Fibroblast of lung (primary cell): Measurements from ENCODE around the gene TVP23A. TPM values are rescaled to one million over a fixed set of nuclear protein-coding genes. Genes with fewer than 3 reads are reported as not detected.

Source experiments
- DNase-seq, 2 donors: peaks; one replicate each; pipeline versions ENCODE4 v3.0.0 to v3.0.0-alpha.2; 2010; ENCODE audit warnings: low read depth in 2 of 2
- H2AFZ ChIP-seq: 2 replicates; pipeline ENCODE4 v1.5.1; 2012; ENCODE audit warnings: low read length, control low read depth, inconsistent platforms
- H3K27ac ChIP-seq: 2 replicates; pipeline ENCODE4 v1.5.1; 2011; ENCODE audit warnings: low read length, control low read depth; ENCODE audit not compliant: insufficient read depth
- H3K27me3 ChIP-seq: 2 replicates; pipeline ENCODE4 v1.5.1; 2011; ENCODE audit warnings: mild to moderate bottlenecking, low read length; ENCODE audit not compliant: control insufficient read depth, insufficient read depth
- H3K36me3 ChIP-seq: 2 replicates; pipeline ENCODE4 v1.5.1; 2011; ENCODE audit warnings: low read length; ENCODE audit not compliant: control insufficient read depth, insufficient read depth
- H3K4me1 ChIP-seq: 2 replicates; pipeline ENCODE4 v1.5.1; 2011; ENCODE audit warnings: low read length; ENCODE audit not compliant: control insufficient read depth, insufficient read depth; ENCODE audit errors: extremely low read depth
- H3K4me2 ChIP-seq: 2 replicates; pipeline ENCODE4 v1.5.1; 2011; ENCODE audit warnings: low read length, control low read depth; ENCODE audit not compliant: insufficient read depth; ENCODE audit errors: extremely low read depth
- H3K4me3 ChIP-seq, 4 experiments: fragments of 200-600 bp in 1 of 4; sonication (generic) in 1 of 4; replicated peaks in 1 of 4; 2 replicates each; pipeline ENCODE4 v1.5.1; 2011 to 2016; ENCODE audit warnings: low read length in 4 of 4, low read depth in 3 of 4, mild to moderate bottlenecking in 3 of 4, control low read depth in 2 of 4, inconsistent platforms in 1 of 4, mixed read lengths in 1 of 4; ENCODE audit not compliant: insufficient read depth in 1 of 4; ENCODE audit errors: control extremely low read depth in 1 of 4
- H3K79me2 ChIP-seq: 2 replicates; pipeline ENCODE4 v1.5.1; 2012; ENCODE audit warnings: mild to moderate bottlenecking, low read length, inconsistent platforms; ENCODE audit not compliant: control insufficient read depth, insufficient read depth
- H3K9ac ChIP-seq: 2 replicates; pipeline ENCODE4 v1.5.1; 2011; ENCODE audit warnings: mild to moderate bottlenecking, low read length, control low read depth; ENCODE audit not compliant: insufficient read depth
- H3K9me3 ChIP-seq: 2 replicates; pipeline ENCODE4 v1.5.1; 2012; ENCODE audit warnings: low read depth, low read length; ENCODE audit not compliant: control insufficient read depth, insufficient read depth
- H4K20me1 ChIP-seq: 2 replicates; pipeline ENCODE4 v1.5.1; 2011; ENCODE audit warnings: low read length; ENCODE audit not compliant: control insufficient read depth, insufficient read depth; ENCODE audit errors: extremely low read depth
- EZH2 ChIP-seq: IDR thresholded peaks from 2 replicates; pipeline ENCODE4 v1.5.1; 2012; ENCODE audit warnings: low read length, control low read depth, mild to moderate bottlenecking; ENCODE audit errors: missing control alignments
- polyA plus RNA-seq, 2 donors: library from polyadenylated mRNA; depleted of rRNA in 1 of 2; stranded (reverse) in 1 of 2; unstranded in 1 of 2; fragments of >200 nt; gene quantifications; 2 replicates each; pipeline ENCODE4 v1.2.1, GENCODE V29; 2011 to 2012; ENCODE audit warnings: missing spikeins in 1 of 2
- total RNA-seq: library from RNA; depleted of rRNA; stranded (reverse); fragments of >200 nt; gene quantifications from 2 replicates; pipeline ENCODE4 v1.2.1, GENCODE V29; 2014
- TF ChIP-seq, protein P1 (sequence below), 2 donors: IDR thresholded peaks in 1 of 2; conservative IDR thresholded peaks in 1 of 2; 1 replicate in 1 of 2; 2 replicates in 1 of 2; pipeline ENCODE4 v1.5.1; 2011 to 2012; ENCODE audit warnings: low read length in 2 of 2, control low read depth in 1 of 2, inconsistent platforms in 1 of 2, low read depth in 1 of 2, mild to moderate bottlenecking in 1 of 2

TVP23A gene
- total and polyA plus RNA-seq, 2 donors (not counting 1 experiment from before 2014, with no cell fraction given), result under 0.01 TPM; not detected in 1

- Histone ChIP-seq H3K27ac (no peak overlapping the region), H3K4me1 (no peaks in the 10 kb centered on the region), H2AFZ (no peak overlapping the region), H3K9me3 (no peaks in the 10 kb centered on the region), H3K4me3 (no peak overlapping the region), H3K27me3 (no peaks in the 10 kb centered on the region), H3K79me2 (no peaks in the 10 kb centered on the region), H3K4me2 (no peak overlapping the region), H4K20me1 (no peaks in the 10 kb centered on the region), H3K36me3 (no peaks in the 10 kb centered on the region), H3K9ac (no peak overlapping the region)
- TF ChIP-seq EZH2, result no peak
- TF ChIP-seq, protein P1, sequence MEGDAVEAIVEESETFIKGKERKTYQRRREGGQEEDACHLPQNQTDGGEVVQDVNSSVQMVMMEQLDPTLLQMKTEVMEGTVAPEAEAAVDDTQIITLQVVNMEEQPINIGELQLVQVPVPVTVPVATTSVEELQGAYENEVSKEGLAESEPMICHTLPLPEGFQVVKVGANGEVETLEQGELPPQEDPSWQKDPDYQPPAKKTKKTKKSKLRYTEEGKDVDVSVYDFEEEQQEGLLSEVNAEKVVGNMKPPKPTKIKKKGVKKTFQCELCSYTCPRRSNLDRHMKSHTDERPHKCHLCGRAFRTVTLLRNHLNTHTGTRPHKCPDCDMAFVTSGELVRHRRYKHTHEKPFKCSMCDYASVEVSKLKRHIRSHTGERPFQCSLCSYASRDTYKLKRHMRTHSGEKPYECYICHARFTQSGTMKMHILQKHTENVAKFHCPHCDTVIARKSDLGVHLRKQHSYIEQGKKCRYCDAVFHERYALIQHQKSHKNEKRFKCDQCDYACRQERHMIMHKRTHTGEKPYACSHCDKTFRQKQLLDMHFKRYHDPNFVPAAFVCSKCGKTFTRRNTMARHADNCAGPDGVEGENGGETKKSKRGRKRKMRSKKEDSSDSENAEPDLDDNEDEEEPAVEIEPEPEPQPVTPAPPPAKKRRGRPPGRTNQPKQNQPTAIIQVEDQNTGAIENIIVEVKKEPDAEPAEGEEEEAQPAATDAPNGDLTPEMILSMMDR (conservative IDR thresholded peaks at IDR 0.05 in 1 of 2, IDR thresholded peaks at IDR 0.05 in 1 of 2; ENCODE audit: low read depth in 1 of 2, low read length in 2 of 2), result no peak
- no peak for DNase-seq
These were observed 40.4 kb upstream of the TVP23A start for GRCh38 chr16:10859020-10859419.

- DNase-seq, result no peak
- Histone ChIP-seq H3K4me2 (no peak overlapping the region), H3K79me2 (no peaks in the 10 kb centered on the region), H3K4me3 (no peak overlapping the region), H3K27ac (no peak overlapping the region), H3K36me3 (no peaks in the 10 kb centered on the region), H3K4me1 (no peaks in the 10 kb centered on the region), H3K27me3 (no peaks in the 10 kb centered on the region), H2AFZ (no peak overlapping the region), H3K9ac (no peak overlapping the region), H3K9me3 (no peaks in the 10 kb centered on the region), H4K20me1 (no peaks in the 10 kb centered on the region)
- TF ChIP-seq EZH2, result no peak
- TF ChIP-seq, protein P1 (conservative IDR thresholded peaks at IDR 0.05 in 1 of 2, IDR thresholded peaks at IDR 0.05 in 1 of 2; ENCODE audit: low read depth in 1 of 2, low read length in 2 of 2), result no peak
These were observed 39.6 kb upstream of the TVP23A start for GRCh38 chr16:10858203-10858602.

GRCh38 chr16:10856042-10856441 is 37.4 kb upstream of the TVP23A start:
- H3K4me2 ChIP-seq, result no peak overlapping the region
- H3K9ac ChIP-seq, result no peak overlapping the region
- no peak for DNase-seq
- H4K20me1 ChIP-seq, result no peaks in the 10 kb centered on the region
- no peaks in the 10 kb centered on the region for H3K9me3 ChIP-seq
- H3K4me3 ChIP-seq, result no peak overlapping the region
- TF ChIP-seq EZH2, result no peak
- TF ChIP-seq, protein P1 (conservative IDR thresholded peaks at IDR 0.05 in 1 of 2, IDR thresholded peaks at IDR 0.05 in 1 of 2; ENCODE audit: low read depth in 1 of 2, low read length in 2 of 2), result no peak
- no peaks in the 10 kb centered on the region for H3K27me3 ChIP-seq
- H3K36me3 ChIP-seq, result no peaks in the 10 kb centered on the region
- H2AFZ ChIP-seq, result no peak overlapping the region
- H3K79me2 ChIP-seq, result no peaks in the 10 kb centered on the region
- H3K27ac ChIP-seq, result no peak overlapping the region
- no peaks in the 10 kb centered on the region for H3K4me1 ChIP-seq
